Activated CD8-positive, alpha-beta memory T cell treated with anti-CD3 and anti-CD28 coated beads for 4 hours (primary cell): ENCODE data around the gene NOSIP.
A peak's percentile ranks its signal among the peaks of the same experiment; 100 is the strongest.
"Not testable (repeated sequence)": the region's sequence is repeated elsewhere in the genome, so short reads cannot be mapped to it uniquely, and the experiment has no call there.

Source experiments
- DNase-seq, 2 donors: peaks; one replicate each; pipeline ENCODE4 v3.0.0-alpha.2; 2020; ENCODE audit warnings: low read depth in 2 of 2

Gene NOSIP, protein sequence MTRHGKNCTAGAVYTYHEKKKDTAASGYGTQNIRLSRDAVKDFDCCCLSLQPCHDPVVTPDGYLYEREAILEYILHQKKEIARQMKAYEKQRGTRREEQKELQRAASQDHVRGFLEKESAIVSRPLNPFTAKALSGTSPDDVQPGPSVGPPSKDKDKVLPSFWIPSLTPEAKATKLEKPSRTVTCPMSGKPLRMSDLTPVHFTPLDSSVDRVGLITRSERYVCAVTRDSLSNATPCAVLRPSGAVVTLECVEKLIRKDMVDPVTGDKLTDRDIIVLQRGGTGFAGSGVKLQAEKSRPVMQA

DNA sequence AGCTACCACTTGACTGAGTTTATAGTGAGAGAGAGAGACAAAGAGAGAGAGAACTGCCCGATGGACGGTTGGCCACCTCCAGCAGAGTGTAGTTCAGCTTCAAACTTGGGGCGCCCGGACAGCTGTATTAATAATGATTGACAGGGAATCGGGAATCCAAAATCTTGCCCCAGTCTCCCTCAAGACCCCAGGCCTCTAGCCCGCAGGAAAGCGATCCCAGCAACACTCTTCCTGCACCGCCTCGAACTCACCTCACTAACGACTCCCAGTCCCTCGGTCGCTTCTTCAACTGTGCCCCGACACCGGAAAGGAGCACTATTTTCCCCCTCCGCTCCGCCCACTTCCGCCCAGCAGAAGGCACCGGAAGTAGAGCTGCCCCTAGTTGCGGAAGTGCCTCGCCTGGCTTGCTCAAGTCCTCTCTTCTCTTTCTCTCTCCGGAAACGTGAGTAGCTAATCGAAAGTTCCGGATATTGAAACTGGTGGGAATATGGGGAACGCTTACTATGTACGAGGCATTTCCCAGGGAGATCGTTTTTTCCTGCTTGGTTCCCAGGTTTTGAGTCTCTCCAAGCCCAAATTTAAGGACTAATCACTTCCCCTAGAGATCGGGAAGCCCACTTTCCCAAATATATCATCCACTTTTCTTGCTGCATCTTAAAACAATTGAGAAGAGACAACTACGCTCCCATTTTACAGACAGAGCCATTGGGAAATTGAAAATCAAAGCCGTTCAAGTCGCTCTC lies at the start of gene NOSIP:
Gene NOSIP (minus strand): TSS at position 293 of the 743 bp plus-strand sequence. CDS start 19,865 bp downstream, outside the sequence.
- peak; percentile 89 to 93 for DNase-seq

DNA sequence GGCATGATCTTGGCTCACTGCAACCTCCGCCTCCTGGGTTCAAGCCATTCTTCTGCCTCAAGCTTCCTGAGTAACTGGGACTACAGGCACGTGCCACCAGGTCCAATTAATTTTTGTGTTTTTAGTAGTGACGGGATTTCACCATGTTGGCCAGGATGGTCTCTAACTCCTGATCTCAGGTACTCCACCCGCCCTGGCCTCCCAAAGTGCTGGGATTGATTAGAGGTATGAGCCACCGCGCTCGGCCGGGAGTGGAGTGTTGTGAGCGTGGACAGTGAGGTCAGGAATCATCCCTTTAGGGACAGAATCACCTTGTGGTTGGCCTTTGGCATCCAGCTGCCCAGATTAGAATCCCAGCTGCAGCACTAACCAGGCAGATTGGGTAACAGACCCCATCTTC lies 49.3 kb upstream of the NOSIP start:
- no peak for DNase-seq

DNA sequence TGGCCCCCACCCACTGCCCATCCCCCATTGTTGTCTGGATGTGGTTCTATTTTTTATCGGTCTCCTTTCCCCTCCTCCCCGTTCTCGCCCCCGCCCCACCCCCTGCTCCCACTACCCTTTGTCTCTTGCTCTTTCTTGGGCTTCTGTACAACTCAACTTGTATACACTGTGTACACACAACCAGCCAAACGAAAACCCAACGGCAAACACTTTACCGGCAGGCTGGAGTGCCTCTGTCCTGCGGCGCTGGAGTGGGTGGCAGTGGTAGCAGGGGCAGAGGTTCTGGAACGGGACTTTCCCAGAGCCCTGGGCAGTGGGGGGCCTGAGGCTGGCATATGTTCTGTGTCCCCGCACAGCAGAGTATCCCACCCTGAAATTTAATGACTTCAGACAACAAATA lies 45.9 kb upstream of the NOSIP start:
- no peak for DNase-seq

DNA sequence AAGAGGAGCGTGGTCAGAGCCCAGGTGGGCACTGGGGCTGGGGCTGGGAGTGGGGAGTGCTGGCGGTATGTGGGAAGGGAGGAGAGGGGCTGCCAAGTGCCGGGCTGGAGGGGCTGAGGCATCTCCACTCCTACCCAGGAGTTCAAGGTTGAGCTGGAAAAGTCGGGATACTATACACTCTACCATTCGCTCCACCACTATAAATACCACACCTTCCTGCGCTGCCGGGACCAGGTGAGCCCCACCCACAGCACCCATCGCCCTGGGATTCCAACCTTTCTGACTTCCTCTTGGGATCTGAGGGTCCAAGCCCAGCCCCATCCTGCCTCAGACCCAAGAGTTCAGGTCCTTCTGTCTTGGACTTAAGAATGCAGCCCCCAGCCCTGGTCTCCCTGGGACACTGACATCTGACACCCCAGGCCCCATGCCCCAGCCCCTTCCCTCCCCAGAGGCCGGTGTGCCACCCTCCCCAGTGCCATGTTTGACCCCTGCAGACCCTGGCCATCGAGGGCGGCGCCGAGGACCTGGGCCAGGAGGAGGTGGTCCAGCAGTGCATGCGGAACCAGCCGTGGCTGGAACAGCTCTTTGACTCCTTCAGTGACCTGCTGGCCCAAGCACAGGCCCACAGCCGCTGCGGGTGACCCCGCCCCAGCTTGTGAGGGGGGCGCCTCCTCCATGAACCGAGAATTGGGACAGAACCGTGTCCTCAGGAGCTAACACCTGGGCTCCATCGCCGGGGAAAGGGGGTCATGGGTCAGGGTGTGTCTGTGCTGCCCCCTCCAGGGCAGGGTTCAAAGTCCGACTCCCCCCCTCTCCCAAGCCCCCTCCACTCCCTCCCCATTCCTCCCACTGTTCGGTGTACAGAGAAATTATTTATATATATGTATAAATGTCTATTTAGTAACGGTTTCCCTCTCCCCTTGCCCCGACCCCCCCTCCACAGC lies 44.9 kb upstream of the NOSIP start:
- DNase-seq, result no peak

DNA sequence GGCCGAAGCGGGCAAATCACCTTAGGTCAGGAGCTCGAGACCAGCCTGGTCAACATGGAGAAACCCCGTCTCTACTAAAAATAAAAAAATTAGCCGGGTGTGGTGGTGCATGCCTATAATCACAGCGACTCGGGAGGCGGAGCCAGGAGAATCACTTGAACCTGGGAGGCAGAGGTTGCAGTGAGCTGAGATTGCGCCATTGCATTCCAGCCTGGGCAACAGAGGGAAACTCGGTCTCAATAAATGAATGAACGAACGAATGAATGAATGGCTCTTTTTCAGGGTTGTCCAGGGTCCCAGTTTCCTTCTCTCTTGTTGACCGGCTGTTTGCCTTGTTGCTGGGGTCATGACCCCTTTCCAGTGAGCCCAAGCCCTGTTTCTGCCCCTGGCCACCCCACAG lies 37.5 kb upstream of the NOSIP start:
- not testable (repeated sequence) for DNase-seq

DNA sequence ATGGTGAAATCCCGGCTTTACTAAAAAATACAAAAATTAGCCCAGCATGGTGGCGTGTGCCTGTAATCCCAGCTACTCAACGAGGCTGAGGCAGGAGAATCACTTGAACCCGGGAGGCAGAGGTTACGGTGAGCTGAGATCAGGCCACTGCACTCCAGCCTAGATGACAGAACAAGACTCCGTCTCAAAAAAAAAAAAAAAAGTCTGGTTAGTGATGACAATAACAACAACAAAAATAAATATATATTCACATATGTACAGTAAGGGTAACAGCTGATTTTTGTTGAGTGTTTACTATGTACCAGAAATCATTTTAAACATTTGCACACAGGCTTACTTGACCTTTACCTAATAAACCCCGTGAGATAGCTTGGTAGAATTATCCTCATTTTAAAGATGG lies 36.6 kb upstream of the NOSIP start:
- no peak for DNase-seq

DNA sequence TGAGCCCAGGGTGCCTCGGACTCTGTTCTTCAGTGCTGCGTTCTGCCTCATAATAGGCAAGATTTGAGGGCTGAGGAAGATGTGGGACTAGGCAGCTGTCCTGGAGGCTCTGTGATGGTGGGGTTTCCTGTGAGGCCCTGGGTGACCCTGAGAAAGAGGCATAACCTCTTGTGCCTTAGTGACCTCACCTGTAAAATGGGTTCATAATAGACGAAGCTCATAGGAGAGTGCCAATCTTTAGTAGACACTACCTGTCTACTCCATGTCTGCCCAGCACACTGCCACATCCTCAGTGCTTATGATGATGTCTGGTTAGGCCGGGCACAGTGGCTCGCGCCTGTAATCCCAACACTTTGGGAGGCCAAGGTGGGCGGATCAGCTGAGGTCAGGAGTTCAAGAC lies 36.2 kb upstream of the NOSIP start:
- DNase-seq, result no peak

DNA sequence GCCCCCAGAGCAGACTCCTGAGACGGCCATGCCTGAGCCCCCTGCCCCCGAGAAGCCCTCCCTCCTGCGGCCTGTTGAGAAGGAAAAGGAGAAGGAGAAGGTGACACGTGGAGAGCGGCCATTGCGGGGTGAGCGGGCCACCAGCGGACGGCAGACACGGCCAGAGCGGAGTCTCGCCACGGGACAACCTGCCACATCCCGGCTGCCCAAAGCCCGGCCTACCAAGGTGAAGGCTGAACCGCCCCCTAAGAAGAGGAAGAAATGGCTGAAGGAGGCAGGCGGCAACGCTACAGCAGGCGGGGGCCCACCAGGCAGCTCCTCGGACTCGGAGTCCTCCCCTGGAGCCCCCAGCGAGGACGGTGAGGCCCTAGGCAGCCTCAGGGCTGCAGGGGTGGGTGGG lies 35.5 kb upstream of the NOSIP start:
- DNase-seq, result no peak

DNA sequence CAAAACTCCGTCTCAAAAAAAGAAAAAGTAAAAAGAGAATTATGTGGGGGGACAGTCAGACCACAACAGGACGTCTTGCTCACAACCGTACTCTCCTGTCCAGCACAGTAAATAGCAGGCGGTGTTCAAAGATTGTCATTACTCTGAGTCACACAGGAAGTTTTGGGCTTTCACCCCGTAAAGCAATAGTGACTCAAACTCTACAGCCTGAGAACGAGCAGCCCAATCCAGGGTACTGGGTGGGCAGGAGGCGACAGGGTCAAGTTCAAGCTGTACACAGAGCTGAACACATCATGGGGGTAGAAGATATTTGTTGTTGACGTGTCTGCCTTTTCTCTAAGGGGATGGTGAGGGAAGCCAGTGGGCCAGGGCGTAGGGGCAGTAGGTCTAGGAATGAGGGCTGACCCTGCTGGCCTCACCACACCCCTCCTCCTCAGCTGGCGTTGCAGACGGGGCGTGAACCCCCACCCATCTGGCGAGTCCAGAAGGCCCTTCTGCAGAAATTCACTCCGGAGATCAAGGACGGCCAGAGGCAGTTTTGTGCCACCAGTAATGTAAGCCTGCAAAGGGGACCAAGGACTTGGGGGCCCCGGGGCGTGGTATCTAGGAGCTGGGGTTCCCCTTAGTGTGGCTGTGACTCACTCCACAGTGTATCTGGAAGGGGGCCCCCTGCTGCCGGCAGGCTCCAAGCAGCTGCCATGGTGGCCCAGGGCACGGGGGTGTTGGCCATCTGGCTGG lies 33.9 kb upstream of the NOSIP start:
- no peak for DNase-seq

DNA sequence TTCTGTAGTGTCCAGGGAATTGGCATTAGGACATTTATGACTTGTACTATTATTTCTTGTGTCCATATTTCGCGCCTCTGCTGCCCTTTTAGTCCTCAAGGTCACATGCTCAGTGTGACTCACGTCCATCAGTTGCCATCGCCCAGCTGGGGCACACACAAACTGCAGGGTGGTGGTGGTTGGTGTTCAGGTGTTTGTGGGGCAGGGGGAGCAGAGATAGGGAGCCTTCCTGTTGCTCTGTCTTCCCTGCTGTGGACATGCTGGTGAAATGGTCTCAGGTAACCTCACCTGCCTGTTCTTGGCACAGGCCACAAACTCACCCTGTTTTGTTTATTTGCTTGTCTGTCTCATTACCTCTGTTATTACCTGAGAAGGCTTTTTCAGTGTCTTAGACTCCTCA lies 33.0 kb upstream of the NOSIP start:
- DNase-seq, result no peak

DNA sequence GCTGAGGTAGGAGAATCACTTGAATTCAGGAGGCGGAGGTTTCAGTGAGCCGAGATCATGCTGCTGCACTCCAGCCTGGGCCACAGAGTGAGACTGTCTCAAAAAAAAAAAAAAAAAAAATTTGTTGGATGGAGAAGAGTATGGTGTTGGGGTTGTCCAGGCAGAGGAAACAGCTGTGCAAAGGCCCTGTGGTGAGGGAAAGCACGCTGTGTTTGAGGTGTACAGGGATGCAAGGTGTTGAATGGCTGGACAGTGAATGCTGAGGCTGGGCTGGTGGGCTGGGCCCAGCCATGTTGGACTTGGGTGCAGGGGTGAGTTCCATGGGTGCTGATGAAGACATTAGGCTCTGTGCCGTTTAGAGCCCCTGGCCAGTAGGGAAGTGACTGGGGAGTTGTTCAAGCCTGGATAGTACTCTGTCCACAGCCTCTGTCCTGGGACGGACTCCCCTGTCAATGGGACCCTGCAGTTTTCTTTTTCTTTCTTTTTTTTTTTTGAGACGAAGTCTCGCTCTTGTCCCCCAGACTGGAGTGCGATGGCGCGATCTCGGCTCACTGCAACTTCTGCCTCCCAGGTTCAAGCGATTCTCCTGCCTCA lies 29.2 kb upstream of the NOSIP start:
- DNase-seq, result no peak

DNA sequence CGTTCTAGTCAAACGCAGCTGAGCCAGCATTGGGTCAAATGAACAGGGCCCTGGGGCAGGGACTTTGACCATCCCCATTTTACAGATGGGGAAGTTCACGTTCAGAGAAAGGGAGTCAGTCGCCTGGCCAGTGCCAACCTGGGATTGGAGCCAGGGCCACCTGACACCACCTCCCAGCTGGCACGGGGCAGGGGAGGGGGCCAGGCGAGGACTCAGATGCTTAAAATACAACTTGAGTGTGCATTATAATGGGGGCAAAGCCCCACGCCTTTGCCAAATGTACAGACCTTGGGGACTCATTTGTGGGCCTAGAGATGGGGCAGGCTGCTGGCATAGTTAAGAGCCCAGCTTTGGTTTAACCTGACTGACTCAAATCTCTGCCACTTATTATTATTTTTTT lies 25.2 kb upstream of the NOSIP start:
- DNase-seq, result no peak

DNA sequence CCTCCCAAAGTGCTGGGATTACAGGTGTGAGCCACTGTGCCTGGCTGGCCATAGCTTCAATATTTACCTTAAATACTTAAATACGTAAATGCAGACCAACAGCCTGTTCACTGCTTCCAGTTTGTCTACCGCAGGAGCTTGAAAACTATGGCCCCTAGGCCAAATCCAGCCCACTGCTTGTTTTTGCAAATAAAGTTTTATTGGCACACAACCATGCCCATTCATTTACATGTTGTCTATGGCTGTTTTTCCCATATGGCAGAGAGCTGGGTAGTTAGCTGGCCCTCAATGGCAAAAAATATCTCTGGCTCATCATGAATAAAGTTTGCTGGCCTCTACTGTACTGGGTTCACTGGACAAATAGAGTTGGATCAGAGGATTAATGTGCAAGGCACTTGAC lies 22.4 kb upstream of the NOSIP start:
- no peak for DNase-seq

DNA sequence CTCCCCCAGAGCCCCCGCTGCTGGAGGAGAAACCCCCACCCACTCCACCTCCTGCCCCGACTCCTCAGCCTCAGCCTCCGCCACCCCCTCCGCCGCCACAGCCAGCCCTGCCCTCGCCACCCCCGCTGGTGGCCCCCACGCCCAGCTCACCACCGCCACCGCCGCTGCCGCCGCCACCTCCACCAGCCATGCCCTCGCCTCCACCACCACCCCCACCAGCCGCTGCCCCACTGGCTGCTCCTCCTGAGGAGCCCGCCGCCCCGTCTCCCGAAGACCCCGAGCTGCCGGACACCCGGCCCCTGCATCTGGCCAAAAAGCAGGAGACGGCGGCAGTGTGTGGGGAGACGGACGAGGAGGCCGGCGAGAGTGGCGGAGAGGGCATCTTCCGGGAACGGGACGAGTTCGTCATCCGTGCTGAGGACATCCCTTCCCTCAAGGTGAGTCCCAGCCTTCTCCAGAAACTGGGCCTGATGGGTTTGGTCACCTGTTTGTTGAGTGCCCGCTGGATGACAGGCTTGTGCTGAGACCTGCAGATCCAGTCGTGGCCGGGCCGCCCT lies 21.2 kb upstream of the NOSIP start:
- no peak for DNase-seq

DNA sequence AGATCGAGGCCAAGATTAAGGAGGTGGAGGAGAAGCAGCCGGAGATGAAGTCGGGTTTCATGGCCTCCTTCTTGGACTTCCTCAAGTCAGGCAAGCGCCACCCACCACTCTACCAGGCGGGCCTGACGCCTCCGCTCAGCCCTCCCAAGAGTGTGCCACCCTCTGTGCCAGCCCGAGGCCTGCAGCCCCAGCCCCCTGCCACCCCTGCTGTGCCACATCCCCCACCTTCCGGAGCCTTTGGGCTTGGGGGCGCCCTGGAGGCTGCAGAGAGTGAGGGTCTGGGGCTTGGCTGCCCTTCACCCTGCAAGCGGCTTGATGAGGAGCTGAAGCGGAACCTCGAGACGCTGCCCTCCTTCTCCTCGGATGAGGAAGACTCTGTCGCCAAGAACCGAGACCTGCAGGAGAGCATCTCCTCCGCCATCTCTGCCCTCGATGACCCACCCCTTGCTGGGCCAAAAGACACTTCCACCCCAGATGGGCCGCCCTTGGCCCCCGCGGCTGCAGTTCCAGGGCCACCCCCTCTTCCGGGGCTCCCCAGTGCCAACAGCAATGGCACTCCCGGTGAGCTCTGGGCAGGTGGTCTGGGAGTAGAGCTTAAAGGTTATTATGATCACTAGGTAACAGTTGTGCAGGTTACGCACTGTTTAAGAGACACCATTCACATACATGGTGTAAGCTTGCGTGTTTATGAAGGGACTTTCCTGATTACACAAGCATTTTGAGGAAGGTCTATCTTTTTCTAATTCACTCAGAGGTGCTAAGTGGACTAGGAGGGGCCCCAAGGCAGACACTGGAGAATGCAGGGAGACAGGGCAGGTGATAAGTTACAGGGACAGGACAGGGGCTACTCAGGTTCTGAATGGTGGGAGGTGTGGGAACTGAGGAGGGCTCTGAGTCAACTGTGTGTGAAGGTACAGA lies 19.3 kb upstream of the NOSIP start:
- no peak for DNase-seq

DNA sequence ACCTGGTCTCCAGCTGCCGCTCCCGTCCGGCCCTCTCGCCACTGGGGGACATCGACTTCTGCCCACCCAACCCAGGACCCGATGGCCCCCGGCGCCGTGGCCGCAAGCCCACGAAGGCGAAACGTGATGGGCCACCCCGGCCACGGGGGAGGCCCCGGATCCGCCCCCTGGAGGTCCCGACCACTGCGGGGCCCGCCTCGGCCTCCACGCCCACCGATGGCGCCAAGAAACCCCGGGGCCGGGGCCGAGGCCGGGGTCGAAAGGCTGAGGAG lies 17.3 kb upstream of the NOSIP start:
- no peak for DNase-seq

DNA sequence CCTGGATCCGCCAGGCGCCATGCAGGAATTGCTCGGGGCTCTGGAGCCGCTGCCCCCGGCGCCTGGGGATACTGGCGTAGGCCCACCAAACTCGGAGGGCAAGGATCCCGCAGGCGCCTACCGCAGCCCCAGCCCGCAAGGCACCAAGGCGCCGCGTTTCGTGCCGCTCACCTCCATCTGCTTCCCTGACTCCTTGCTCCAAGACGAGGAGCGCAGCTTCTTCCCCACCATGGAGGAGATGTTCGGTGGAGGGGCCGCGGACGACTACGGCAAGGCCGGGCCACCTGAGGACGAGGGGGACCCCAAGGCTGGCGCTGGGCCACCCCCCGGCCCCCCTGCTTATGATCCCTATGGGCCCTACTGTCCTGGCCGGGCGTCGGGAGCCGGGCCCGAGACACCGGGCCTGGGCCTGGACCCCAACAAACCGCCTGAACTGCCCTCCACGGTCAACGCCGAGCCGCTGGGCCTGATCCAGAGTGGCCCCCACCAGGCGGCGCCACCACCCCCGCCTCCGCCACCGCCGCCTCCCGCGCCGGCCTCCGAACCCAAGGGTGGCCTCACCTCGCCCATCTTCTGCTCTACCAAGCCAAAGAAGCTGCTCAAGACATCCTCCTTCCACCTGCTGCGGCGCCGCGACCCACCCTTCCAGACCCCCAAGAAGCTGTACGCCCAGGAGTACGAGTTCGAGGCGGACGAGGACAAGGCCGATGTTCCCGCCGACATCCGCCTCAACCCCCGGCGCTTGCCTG lies 16.8 kb upstream of the NOSIP start:
- DNase-seq, result no peak

DNA sequence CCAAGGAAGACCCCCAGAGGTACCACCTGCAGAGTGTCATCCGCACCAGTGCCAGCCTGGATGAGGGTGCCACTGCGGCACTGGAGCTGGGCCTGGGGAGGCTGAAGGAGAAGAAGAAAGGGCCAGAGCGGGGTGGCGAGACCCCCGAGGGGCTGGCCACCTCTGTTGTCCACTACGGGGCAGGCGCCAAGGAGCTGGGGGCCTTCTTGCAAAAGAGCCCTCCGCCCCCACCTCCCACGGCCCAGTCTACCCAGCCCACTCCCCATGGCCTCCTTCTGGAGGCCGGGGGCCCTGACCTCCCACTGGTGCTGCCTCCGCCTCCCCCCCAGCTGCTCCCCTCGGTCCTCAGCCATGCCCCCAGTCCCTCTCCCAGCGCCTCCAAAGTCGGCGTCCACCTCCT lies 16.1 kb upstream of the NOSIP start:
- no peak for DNase-seq

DNA sequence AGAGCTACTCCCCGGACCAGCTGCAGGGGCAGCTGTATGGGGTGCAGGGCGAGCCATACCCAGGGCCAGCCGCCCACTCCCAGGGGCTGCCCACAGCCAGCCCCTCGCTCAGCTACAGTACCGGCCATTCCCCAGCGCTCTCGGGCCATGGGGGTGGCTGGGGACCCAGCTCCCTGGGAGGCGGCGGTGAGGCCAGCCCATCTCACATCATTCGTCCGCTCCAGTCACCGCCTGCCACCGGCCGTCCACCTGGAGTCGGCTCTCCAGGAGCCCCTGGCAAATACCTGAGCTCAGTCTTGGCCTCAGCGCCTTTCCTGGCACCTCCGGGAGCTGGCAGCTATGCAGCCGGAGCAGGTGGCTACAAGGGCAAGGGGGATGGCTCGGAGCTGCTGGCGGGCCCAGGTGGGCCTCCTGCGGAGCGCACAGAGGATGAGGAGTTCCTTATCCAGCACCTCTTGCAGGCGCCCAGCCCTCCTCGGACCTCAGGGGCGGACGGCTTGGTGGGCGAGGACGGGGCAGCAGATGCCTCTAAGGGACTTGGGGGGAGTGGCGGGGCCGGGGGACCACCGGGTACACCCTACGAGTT lies 15.6 kb upstream of the NOSIP start:
- no peak for DNase-seq
